MV-4-11 (cell line): ENCODE data around the gene SLC24A3.

ENCODE experiments used
- DNase-seq: peaks from one replicate; lab custom pipeline; 2025; lab: John Stamatoyannopoulos, UW

Gene SLC24A3

GRCh38 chr20:19271879-19272651 is 59.6 kb downstream of the SLC24A3 start:
- DNase-seq = no peak

DNA sequence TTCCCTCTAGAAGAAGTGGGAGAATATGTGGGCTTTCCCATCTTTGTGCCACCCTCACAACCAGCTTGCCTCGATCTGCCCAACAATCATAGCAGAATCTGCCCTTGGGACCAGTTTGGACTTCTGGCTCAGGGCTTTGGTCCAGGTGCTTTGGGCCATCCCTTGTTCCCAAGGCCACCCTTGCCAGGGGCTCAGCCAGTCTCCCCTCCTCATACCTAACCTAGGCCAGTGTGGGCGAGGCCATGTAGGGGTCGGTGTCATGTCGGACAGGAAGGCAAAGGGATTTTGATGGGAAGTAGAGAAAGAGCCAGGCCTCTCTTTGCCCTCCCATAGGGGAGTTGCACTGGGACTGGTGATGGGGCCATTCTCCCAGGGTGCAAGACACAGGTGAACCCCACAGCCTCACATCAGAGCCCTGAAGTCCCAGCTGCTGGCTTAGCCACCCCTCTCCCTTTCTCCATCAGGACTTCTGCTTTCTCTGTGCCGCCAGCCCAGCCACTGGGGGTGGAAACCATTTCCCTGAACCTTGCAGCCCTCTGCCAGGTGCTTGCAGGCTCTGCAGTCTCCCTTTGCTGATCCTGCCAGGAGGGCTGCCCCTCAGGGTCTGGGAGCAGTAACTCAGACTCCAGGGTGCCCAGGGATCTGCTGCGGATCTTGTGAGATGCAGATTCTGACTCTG is 60.7 kb downstream of the SLC24A3 start:
- DNase-seq = no peak

GRCh38 chr20:19274001-19274400 is 61.6 kb downstream of the SLC24A3 start:
- DNase-seq = no peak

DNA sequence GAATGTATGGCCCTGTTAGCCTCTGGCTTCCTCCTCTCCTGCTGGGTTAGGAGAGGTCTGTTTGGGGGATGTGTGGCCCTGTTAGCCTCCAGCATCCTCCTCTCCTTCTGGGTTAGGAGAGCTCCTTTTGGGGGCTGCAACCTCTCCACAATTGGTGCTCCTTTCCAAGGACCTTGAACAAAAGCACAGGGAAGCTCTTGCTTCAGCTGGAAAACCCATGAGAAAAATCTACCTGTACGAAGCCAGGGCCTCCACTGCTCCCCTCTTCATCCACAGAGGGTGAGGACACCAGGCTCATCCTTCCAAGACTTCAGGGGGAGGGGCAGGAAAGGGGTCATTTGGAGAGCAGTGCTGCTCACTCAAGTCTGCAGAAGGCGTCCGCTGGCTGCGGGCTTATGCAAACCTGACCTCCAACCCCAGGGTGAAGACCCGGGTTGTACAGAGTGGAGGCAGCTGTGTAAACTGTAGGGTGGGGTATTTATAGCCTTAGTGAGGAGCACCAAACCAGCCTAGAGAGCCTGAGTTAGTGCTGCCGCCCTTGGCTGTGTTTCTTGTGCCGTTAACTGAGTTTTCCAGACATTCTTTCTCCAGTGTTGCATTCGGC is 62.1 kb downstream of the SLC24A3 start:
- DNase-seq = no peak

DNA sequence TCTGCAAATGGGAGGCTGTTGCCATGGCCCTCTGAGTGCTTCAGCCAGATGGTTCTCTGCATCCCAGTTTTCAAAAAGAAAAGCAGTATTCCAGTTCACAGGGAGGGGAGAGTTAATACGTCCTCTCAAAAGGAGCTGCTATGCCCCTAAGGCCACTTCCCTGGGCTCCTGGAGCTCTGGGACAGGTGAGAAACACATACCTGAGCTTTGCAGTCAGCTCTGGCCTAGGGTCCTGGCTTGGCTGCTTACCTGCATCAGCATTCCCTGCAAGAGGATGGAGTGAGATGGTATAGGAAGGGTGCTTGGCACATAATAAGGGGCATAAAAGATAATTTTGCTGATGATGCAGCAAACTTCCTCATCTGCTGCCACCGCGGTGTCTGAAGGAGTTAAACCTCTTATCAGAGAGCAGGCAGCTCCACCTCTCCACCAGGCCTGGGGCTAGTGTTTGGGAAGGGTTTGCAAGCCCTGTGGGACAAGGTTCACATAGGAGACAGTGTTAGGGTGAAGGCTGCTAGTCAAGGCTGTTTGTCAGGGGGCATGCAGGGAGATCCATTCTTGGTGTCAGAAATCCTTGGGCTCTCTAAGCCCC is 62.7 kb downstream of the SLC24A3 start:
- peak; percentile 27 for DNase-seq

DNA sequence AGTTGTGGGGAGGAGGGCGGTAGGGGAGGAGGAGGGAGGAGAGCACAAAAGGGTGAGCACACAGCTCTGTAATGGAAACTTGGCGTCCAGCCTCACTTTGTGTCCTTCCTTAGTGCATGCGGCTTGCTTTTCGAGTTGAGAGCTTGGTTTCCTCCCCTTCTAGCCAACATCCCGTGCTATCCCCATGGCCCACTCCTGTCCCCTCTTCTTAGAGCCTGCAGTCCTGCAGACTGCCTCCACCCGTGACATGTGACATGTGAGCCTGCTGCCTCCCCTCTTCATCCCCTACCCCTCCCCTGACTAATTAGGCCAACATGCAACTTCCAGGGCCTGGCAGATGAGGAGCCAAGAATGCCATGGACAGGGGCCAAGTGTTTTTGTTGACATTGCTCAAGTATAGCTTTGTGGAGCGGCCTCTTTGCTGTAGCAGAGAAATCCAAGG is 63.2 kb downstream of the SLC24A3 start:
- no peak for DNase-seq

DNA sequence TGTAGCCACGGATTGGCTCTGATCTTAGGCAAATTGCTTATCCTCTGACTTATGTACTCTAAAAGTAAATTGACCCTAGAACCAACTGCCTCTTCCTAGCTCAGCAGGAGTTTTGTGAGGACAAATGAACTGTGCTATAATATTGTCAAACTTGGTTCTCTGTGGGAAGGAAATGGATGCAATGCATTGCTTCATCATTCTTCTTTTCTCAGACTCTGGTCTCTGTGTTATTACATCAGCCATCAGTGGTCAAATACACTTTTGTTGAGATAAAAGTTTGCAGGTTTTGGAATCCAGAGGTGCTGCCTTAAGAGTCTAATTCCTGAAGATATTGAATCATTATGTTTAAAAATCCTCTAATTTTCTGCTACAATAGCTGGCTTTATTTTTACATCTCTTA is 64.9 kb downstream of the SLC24A3 start:
- peak; percentile 69 for DNase-seq

GRCh38 chr20:19283490-19284025 is 71.1 kb downstream of the SLC24A3 start:
- no peak for DNase-seq

GRCh38 chr20:19284400-19285178 is 72.1 kb downstream of the SLC24A3 start:
- DNase-seq = peak; percentile 15

DNA sequence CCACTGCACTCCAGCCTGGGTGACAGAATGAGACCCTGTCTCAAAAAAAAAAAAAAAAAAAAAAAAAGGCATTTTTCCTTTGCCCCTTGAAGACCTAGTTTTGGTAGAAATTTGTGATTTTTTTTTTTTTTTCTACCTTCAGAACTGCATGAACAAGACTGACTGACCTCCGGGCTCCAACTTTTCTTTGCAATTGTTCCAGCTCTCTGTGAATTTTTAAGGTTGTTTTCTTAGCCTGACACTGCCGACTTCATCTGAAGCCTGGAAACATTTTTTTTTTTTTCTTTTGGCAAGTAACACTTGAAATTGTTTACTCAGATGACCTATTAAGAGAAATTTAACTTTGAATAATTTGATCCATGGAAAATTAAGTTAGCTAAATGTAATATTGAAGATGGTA is 73.0 kb downstream of the SLC24A3 start:
- DNase-seq = no peak

GRCh38 chr20:19288061-19288460 is 75.6 kb downstream of the SLC24A3 start:
- DNase-seq = no peak

DNA sequence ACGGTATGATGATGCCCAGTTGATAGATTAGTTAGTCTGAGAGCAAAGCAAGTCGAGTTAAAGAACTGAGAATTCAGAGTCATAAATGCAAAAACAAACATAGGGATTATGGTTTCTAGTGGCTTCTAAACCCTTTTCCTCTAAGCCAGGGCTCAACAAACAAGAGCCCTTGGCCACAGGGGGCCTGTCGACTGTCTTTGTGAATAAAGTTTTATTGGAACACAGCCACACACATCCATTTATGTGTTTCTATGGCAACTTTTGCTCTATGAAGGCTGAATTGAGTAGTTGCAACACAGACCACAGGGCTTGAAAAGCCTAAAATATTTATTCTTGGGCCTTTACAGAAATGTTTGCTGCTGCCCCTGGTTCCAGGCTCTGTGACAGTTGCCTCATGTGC is 76.2 kb downstream of the SLC24A3 start:
- peak; percentile 25 for DNase-seq

DNA sequence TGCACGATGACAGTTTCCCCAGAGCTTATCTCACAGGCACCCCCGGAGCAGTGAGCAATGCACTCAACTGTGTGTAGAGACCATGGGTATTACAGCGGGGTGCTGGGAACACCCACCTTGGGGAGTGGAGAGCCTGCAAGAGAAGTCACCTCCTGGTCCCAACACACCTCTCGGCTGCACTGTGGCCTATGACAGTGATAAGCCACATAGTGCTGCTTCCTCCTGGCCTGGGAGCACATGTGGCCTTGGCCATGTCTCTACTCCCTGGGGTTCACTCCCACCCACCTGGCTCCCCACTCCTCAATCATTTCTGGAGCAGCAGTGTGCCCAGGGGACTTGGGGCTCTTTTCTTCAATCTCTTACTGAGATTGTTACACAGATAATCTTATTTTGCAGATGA is 77.0 kb downstream of the SLC24A3 start:
- DNase-seq = no peak

GRCh38 chr20:19291024-19291817 is 78.8 kb downstream of the SLC24A3 start:
- no peak for DNase-seq

- DNase-seq = no peak
These were observed 79.3 kb downstream of the SLC24A3 start for GRCh38 chr20:19291818-19292132.

DNA sequence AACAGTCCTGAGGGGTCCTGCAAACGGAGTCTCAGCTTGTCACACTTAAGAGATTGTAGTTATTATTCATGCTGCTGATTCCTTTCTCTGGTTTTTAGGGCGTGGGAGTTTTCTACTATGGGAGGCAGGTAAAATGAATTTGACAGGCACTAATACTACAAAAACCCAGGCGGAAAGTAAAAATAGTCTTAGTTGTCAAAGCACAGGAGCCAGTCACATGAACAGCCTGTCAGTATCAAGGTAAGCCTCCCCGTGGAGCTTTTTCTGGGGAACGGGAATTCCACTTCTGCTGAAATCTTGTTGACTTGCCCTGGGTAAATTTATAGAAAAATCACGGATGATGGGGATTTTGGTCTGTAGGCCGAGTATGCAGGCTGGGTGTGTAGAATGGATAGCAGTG is 79.8 kb downstream of the SLC24A3 start:
- DNase-seq = no peak

DNA sequence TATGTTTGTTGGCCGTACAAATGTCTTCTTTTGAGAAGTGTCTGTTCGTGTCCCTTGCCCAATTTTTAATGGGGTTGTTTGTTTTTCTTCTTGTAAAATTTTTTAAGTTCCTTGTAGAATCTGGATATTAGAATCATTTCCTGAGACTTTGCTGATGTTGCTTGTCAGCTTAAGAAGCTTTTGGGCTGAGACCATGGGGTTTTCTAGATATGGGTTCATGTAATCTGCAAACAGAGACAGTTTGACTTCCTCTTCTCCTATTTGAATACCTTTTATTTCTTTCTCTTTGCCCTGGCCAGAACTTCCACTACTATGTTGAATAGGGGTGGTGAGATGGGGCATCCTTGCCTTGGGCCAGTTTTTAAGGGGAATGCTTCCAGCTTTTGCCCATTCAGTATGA is 82.6 kb downstream of the SLC24A3 start:
- DNase-seq = no peak

- no peak for DNase-seq
These were observed 86.2 kb downstream of the SLC24A3 start for GRCh38 chr20:19298652-19299051.

GRCh38 chr20:19300395-19300794 is 88.0 kb downstream of the SLC24A3 start:
- DNase-seq = no peak

GRCh38 chr20:19301142-19301541 is 88.7 kb downstream of the SLC24A3 start:
- DNase-seq = no peak

DNA sequence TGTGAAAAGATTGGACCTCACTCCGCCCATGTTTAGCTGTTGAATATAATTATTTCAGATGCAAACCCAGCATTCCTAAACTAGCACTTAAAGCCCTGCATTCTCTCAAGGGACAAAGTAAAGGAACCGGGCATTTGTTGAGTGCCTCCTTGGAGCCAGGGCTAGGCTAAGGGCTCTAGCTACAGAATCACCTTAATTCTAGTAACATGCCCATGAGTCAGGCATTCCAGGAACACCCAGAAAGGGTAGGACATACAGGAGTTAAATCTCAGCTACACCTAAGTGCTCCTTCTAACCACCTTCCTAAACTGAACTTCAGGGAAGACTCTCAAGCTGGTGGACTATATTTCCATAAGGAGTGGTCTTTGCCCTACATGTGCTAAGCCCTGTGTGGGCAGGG is 89.4 kb downstream of the SLC24A3 start:
- DNase-seq = no peak
